Parathyroid adenoma (tissue), 2 donors: ENCODE results near the gene ZNF324.
A peak's percentile ranks its signal among the peaks of the same experiment; 100 is the strongest.

Experiments used
- H2AFZ ChIP-seq: fragments of 300-600 bp; sonication (generic); one replicate; pipeline ENCODE4 v1.7.0; 2017; ENCODE audit warnings: antibody characterized with exemption, mild to moderate bottlenecking
- H3K27ac ChIP-seq: fragments of 300-600 bp; sonication (generic); one replicate; pipeline ENCODE4 v1.7.0; 2017
- H3K27me3 ChIP-seq: fragments of 300-600 bp; sonication (generic); one replicate; pipeline ENCODE4 v1.7.0; 2017; ENCODE audit warnings: low read length; ENCODE audit not compliant: control insufficient read depth, insufficient read depth
- H3K36me3 ChIP-seq: fragments of 300-600 bp; sonication (generic); one replicate; pipeline ENCODE4 v1.7.0; 2017; ENCODE audit warnings: low read length; ENCODE audit not compliant: control insufficient read depth, insufficient read depth
- H3K4me1 ChIP-seq: fragments of 300-600 bp; sonication (generic); one replicate; pipeline ENCODE4 v1.7.0; 2017; ENCODE audit warnings: control low read depth
- H3K4me2 ChIP-seq: fragments of 300-600 bp; sonication (generic); one replicate; pipeline ENCODE4 v1.7.0; 2017; ENCODE audit warnings: low read length
- H3K4me3 ChIP-seq: fragments of 300-600 bp; sonication (generic); one replicate; pipeline ENCODE4 v1.7.0; 2017; ENCODE audit warnings: low read depth, low read length
- H3K79me2 ChIP-seq: fragments of 300-600 bp; sonication (generic); one replicate; pipeline ENCODE4 v1.7.0; 2017; ENCODE audit warnings: control low read depth
- H3K9ac ChIP-seq: fragments of 300-600 bp; sonication (generic); one replicate; pipeline ENCODE4 v1.7.0; 2017; ENCODE audit warnings: mild to moderate bottlenecking
- H3K9me3 ChIP-seq: fragments of 300-600 bp; sonication (generic); one replicate; pipeline ENCODE4 v1.7.0; 2017; ENCODE audit warnings: low read length; ENCODE audit not compliant: control insufficient read depth
- TF ChIP-seq, protein P1 (sequence below): fragments of 300-600 bp; sonication (generic); IDR thresholded peaks from one replicate; pipeline ENCODE4 v1.7.0; 2017; ENCODE audit warnings: antibody characterized with exemption, mild to moderate bottlenecking
- donor health status: primary hyperparathyroidism.

Gene ZNF324

GRCh38 chr19:58466760-58467589 is at the start of gene ZNF324:
Gene ZNF324, plus strand, starts transcription at chr19:58467080. Its CDS starts 2,106 bp downstream, at chr19:58469186.
- Histone ChIP-seq H3K4me2 (peak within 1 kb of the TSS; percentile 84), H3K79me2 (peaks cover 13% of the 10 kb centered on the region), H3K9ac (peak within 1 kb of the TSS; percentile 47), H3K27ac (peak within 1 kb of the TSS; percentile 72), H3K4me3 (peak within 1 kb of the TSS; percentile 92), H3K9me3 (no peaks in the 10 kb centered on the region), H3K4me1 (no peaks in the 10 kb centered on the region), H3K36me3 (no peaks in the 10 kb centered on the region), H2AFZ (peak within 1 kb of the TSS; percentile 93), H3K27me3 (no peaks in the 10 kb centered on the region)
- TF ChIP-seq, protein P1, sequence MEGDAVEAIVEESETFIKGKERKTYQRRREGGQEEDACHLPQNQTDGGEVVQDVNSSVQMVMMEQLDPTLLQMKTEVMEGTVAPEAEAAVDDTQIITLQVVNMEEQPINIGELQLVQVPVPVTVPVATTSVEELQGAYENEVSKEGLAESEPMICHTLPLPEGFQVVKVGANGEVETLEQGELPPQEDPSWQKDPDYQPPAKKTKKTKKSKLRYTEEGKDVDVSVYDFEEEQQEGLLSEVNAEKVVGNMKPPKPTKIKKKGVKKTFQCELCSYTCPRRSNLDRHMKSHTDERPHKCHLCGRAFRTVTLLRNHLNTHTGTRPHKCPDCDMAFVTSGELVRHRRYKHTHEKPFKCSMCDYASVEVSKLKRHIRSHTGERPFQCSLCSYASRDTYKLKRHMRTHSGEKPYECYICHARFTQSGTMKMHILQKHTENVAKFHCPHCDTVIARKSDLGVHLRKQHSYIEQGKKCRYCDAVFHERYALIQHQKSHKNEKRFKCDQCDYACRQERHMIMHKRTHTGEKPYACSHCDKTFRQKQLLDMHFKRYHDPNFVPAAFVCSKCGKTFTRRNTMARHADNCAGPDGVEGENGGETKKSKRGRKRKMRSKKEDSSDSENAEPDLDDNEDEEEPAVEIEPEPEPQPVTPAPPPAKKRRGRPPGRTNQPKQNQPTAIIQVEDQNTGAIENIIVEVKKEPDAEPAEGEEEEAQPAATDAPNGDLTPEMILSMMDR: peak; percentile 11

DNA sequence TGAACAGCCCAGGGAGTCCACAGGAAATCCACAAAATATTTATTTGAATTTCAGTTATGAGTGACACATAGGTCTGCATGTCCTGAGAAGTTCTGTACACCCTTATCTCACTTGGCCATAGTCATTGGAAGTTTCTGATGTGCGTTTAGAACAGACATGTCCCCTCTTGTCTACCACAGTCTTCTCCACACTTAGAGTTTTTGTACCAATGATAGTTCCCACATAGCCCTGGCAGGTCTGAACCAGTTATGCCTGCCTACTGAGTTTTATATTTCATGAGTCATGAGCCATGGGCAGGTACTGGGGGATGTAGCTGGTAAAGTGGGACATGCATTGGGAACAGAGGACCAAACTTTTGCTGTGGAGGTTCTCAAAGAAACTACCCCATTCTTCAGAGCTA is 38.3 kb upstream of the ZNF324 start:
- H3K4me2 ChIP-seq: no peak overlapping the region
- H2AFZ ChIP-seq: no peak overlapping the region
- H3K9ac ChIP-seq: no peak overlapping the region
- peaks cover 10% of the 10 kb centered on the region for H3K36me3 ChIP-seq
- TF ChIP-seq, protein P1: no peak
- H3K4me1 ChIP-seq: no peaks in the 10 kb centered on the region
- no peak overlapping the region for H3K4me3 ChIP-seq
- H3K9me3 ChIP-seq: peaks cover 17% of the 10 kb centered on the region
- H3K27ac ChIP-seq: no peak overlapping the region
- no peaks in the 10 kb centered on the region for H3K27me3 ChIP-seq
- no peaks in the 10 kb centered on the region for H3K79me2 ChIP-seq

GRCh38 chr19:58429745-58430144 is 37.1 kb upstream of the ZNF324 start:
- H3K4me1 ChIP-seq: no peaks in the 10 kb centered on the region
- no peak overlapping the region for H3K9ac ChIP-seq
- no peak overlapping the region for H2AFZ ChIP-seq
- no peak overlapping the region for H3K27ac ChIP-seq
- TF ChIP-seq, protein P1: no peak
- H3K4me3 ChIP-seq: no peak overlapping the region
- H3K36me3 ChIP-seq: peaks cover 19% of the 10 kb centered on the region
- peaks cover 29% of the 10 kb centered on the region for H3K9me3 ChIP-seq
- H3K4me2 ChIP-seq: no peak overlapping the region
- H3K27me3 ChIP-seq: no peaks in the 10 kb centered on the region
- H3K79me2 ChIP-seq: no peaks in the 10 kb centered on the region

- peaks cover 30% of the 10 kb centered on the region for H3K36me3 ChIP-seq
- no peak overlapping the region for H2AFZ ChIP-seq
- H3K9me3 ChIP-seq: peaks cover 29% of the 10 kb centered on the region
Measured at GRCh38 chr19:58434217-58434616, 32.7 kb upstream of the ZNF324 start.

More at GRCh38 chr19:58434217-58434616, 32.7 kb upstream of the ZNF324 start:
- TF ChIP-seq, protein P1: no peak
- peaks cover 5% of the 10 kb centered on the region for H3K4me1 ChIP-seq
- H3K27ac ChIP-seq: no peak overlapping the region
- H3K4me3 ChIP-seq: no peak overlapping the region
- no peaks in the 10 kb centered on the region for H3K27me3 ChIP-seq
- H3K4me2 ChIP-seq: no peak overlapping the region
- H3K79me2 ChIP-seq: peaks cover 7% of the 10 kb centered on the region
- H3K9ac ChIP-seq: no peak overlapping the region
